Prostate gland (tissue), 2 donors: Measurements from ENCODE around the gene PLEKHH1.

ENCODE experiments used
- CTCF ChIP-seq, 4 experiments: fragments of 200-600 bp in 2 of 4; fragments of 450-650 bp in 2 of 4; sonication (generic) in 2 of 4; IDR thresholded peaks; 1 replicate in 3 of 4; 2 replicates in 1 of 4; pipeline ENCODE4 v1.5.1; 2016 to 2019; ENCODE audit warnings: antibody characterized with exemption in 4 of 4, mild to moderate bottlenecking in 2 of 4, moderate library complexity in 2 of 4
- POLR2A ChIP-seq: fragments of 450-650 bp; IDR thresholded peaks from one replicate; pipeline ENCODE4 v1.6.1; 2016; ENCODE audit warnings: antibody characterized with exemption, mild to moderate bottlenecking
- POLR2AphosphoS5 ChIP-seq: sonication (generic); formaldehyde crosslinking; IDR thresholded peaks from one replicate; pipeline ENCODE4 v1.6.1; 2017; ENCODE audit warnings: antibody characterized with exemption

- peak; percentile 75 for TF ChIP-seq POLR2AphosphoS5
- TF ChIP-seq POLR2A = no peak
- no peak for TF ChIP-seq CTCF (IDR thresholded peaks at IDR 0.05)
These were observed 90.0 kb downstream of the PLEKHH1 start for GRCh38 chr14:67623114-67623513.
